ENCODE results near the gene SKIC2. TPM values are rescaled to one million over a fixed set of nuclear protein-coding genes. Genes with fewer than 3 reads are reported as not detected.

Gene SKIC2
- total and polyA plus RNA-seq, 10 of the 15 experiments (the other 5 are each of a cell fraction or from before 2014, with no cell fraction given), result 3.3 to 79.2 (median 32.5) TPM

- no peak overlapping the region for H3K27ac ChIP-seq (ENCODE audit: control insufficient read depth, insufficient read depth)
- peaks cover 4% of the 10 kb centered on the region; the same call in 1 of the 2 replicates for H3K79me2 ChIP-seq (ENCODE audit: control insufficient read depth, insufficient read depth, low read length)
- in situ Hi-C loops (cut with MboI) (no loop called here), intact Hi-C loops (cut with micrococcal nuclease; ENCODE audit: unreplicated experiment) (no loop called here)
- no peaks in the 10 kb centered on the region for H3K4me1 ChIP-seq (ENCODE audit: control insufficient read depth, insufficient read depth, low read length)
- no peak overlapping the region for H2AFZ ChIP-seq (ENCODE audit: control insufficient read depth, low read depth, low read length)
- RAD21 ChIA-PET (ENCODE audit: unreplicated experiment), result interaction anchor here (0.8 to 1.1 kb wide), 3 partner anchors 19 to 63 kb away, joined by 3 to 4 read pairs (median 3); partner anchors contain the start of gene DXO
- no peaks in the 10 kb centered on the region for H4K20me1 ChIP-seq (ENCODE audit: control insufficient read depth, insufficient read depth)
- CTCF ChIA-PET, result interaction anchor here (0.6 to 3.3 kb wide), 12 partner anchors 10 to 407 kb away, joined by 3 to 16 read pairs (median 4); partner anchors contain the start of genes DXO and ZBTB12
- BruUV-seq (replicated peaks), result no TSS peak
- no peak overlapping the region for H3K4me2 ChIP-seq (ENCODE audit: control insufficient read depth, insufficient read depth)
- POLR2A ChIA-PET, result interaction anchor here (0.5 to 0.6 kb wide), 2 partner anchors 35 to 233 kb away, joined by 4 read pairs; no protein-coding TSS in a partner anchor
- 68% methylated on average over 5 of the region's 5 CpGs for WGBS (ENCODE audit: insufficient coverage, insufficient replicate concordance, low lambda C conversion rate, missing lambda C conversion rate)
- no peak for DNase-seq (ENCODE audit: low read depth, low spot score)
- H3K9ac ChIP-seq (ENCODE audit: control insufficient read depth, insufficient read depth, low read length), result no peak overlapping the region
- TF ChIP-seq ATF7 (IDR thresholded peaks at IDR 0.05; ENCODE audit: low read depth) (no peak), MYB (IDR thresholded peaks at IDR 0.05; ENCODE audit: borderline replicate concordance, low read depth, low read length) (no peak), ZNF384 (IDR thresholded peaks at IDR 0.05; ENCODE audit: borderline replicate concordance, low read depth, low read length) (no peak), KAT2A (conservative IDR thresholded peaks at IDR 0.05; ENCODE audit: control insufficient read depth, low read depth, low read length) (no peak), ZNF24 (IDR thresholded peaks at IDR 0.05) (no peak), FOXK2 (IDR thresholded peaks at IDR 0.05) (no peak), FOS (IDR thresholded peaks at IDR 0.05; ENCODE audit: borderline replicate concordance, extremely low read depth, insufficient read length) (no peak), RCOR1 (conservative IDR thresholded peaks at IDR 0.05; ENCODE audit: low read depth, low read length) (no peak), PBX3 (IDR thresholded peaks at IDR 0.05; ENCODE audit: insufficient replicate concordance, low read depth, low read length) (no peak), ZBTB33 (IDR thresholded peaks at IDR 0.05) (no peak), REST (IDR thresholded peaks at IDR 0.05; ENCODE audit: low read depth, low read length) (no peak)
- SMC1A ChIA-PET (ENCODE audit: uncharacterized antibody, unreplicated experiment), result interaction anchor here (1.2 to 1.3 kb wide), 3 partner anchors 13 to 114 kb away, joined by 3 to 8 read pairs (median 4); no protein-coding TSS in a partner anchor
- no peak for FAIRE-seq
- H3K4me3 ChIP-seq, result no peak overlapping the region
- ATAC-seq, result no peak
- no peaks in the 10 kb centered on the region for H3K27me3 ChIP-seq (replicated peaks in 1 of 2; ENCODE audit: control insufficient read depth in 2 of 2, insufficient read depth in 2 of 2, low read length in 1 of 2)
- no peaks in the 10 kb centered on the region for H3K9me3 ChIP-seq (replicated peaks; ENCODE audit: control insufficient read depth, insufficient read depth, low read length)
- peaks cover 8 to 21% of the 10 kb centered on the region in 2 experiments for H3K36me3 ChIP-seq (ENCODE audit: control insufficient read depth in 2 of 2, insufficient read depth in 2 of 2, low read length in 1 of 2)
Observed at GRCh38 chr6:31952890-31953289, 6.1 kb upstream of the SKIC2 start.

Measured in GM12878 (cell line).